Neural cell (in vitro differentiated cells): ENCODE measurements around the gene KATNIP. TPM values are rescaled to one million over a fixed set of nuclear protein-coding genes. Genes with fewer than 3 reads are reported as not detected.

ENCODE experiments used
- H2AFZ ChIP-seq: fragments of 200-600, 300-800 bp; sonication (generic), shearing (Covaris generic); 2 replicates; pipeline ENCODE4 v1.6.0; 2014; ENCODE audit warnings: low read depth, mild to moderate bottlenecking, antibody characterized with exemption, low read length, moderate library complexity
- H3F3A ChIP-seq: fragments of 200-600 bp; shearing (Covaris generic); 2 replicates; pipeline ENCODE4 v1.6.1; 2016; ENCODE audit warnings: mild to moderate bottlenecking, moderate library complexity, mixed read lengths, antibody characterized with exemption, low read length; ENCODE audit not compliant: insufficient read depth, poor library complexity, severe bottlenecking
- H3K27ac ChIP-seq: fragments of 200-600, 300-800 bp; sonication (generic), shearing (Covaris generic); 2 replicates; pipeline ENCODE4 v1.5.1; 2014; ENCODE audit warnings: mild to moderate bottlenecking, low read length, moderate library complexity
- H3K27me3 ChIP-seq: fragments of 300-800, 200-600 bp; sonication (generic), shearing (Covaris generic); 2 replicates; pipeline ENCODE4 v1.6.0; 2014; ENCODE audit warnings: mild to moderate bottlenecking, low read depth, low read length, moderate library complexity; ENCODE audit not compliant: insufficient read depth
- H3K36me3 ChIP-seq: fragments of 300-800, 200-600 bp; sonication (generic), shearing (Covaris generic); 2 replicates; pipeline ENCODE4 v1.5.1; 2014; ENCODE audit warnings: mild to moderate bottlenecking, antibody characterized with exemption, low read length, moderate library complexity; ENCODE audit not compliant: insufficient read depth
- H3K4me2 ChIP-seq: fragments of 300-800, 200-600 bp; sonication (generic), shearing (Covaris generic); 2 replicates; pipeline ENCODE4 v1.6.0; 2014; ENCODE audit warnings: mild to moderate bottlenecking, low read length
- H3K4me3 ChIP-seq: fragments of 300-800, 200-600 bp; sonication (generic), shearing (Covaris generic); 2 replicates; pipeline ENCODE4 v1.5.1; 2014; ENCODE audit warnings: mild to moderate bottlenecking, low read length, moderate library complexity
- H3K79me2 ChIP-seq: fragments of 200-600 bp; shearing (Covaris generic); replicated peaks from 2 replicates; pipeline ENCODE4 v1.6.0; 2014; ENCODE audit warnings: mild to moderate bottlenecking, low read length, moderate library complexity; ENCODE audit not compliant: insufficient read depth
- H3K9ac ChIP-seq: fragments of 300-800, 200-600 bp; sonication (generic), shearing (Covaris generic); 2 replicates; pipeline ENCODE4 v1.6.1; 2016; ENCODE audit warnings: mild to moderate bottlenecking, low read length, mixed read lengths
- H3K9me2 ChIP-seq: fragments of 200-600 bp; shearing (Covaris generic); 2 replicates; pipeline ENCODE4 v1.6.1; 2016; ENCODE audit warnings: mild to moderate bottlenecking, low read length, mixed read lengths; ENCODE audit not compliant: insufficient read depth
- H3K9me3 ChIP-seq: fragments of 200-600, 300-800 bp; sonication (generic), shearing (Covaris generic); 2 replicates; pipeline ENCODE4 v1.6.1; 2016; ENCODE audit warnings: mild to moderate bottlenecking, mixed run types, low read length, moderate library complexity, mixed read lengths
- H4K20me1 ChIP-seq: fragments of 200-600 bp; shearing (Covaris generic); 2 replicates; pipeline ENCODE4 v1.6.1; 2016; ENCODE audit warnings: mild to moderate bottlenecking, mixed run types; ENCODE audit not compliant: insufficient read depth
- EP300 ChIP-seq: fragments of 450-650 bp; conservative IDR thresholded peaks from 2 replicates; pipeline ENCODE4 v1.6.1; 2014; ENCODE audit warnings: antibody characterized with exemption, mild to moderate bottlenecking, moderate library complexity; ENCODE audit not compliant: poor library complexity, severe bottlenecking
- EZH2 ChIP-seq: fragments of 200-600, 300-800 bp; shearing (Covaris generic), sonication (generic); IDR thresholded peaks from 2 replicates; pipeline ENCODE4 v1.6.1; 2014; ENCODE audit warnings: antibody characterized with exemption, low read length, borderline replicate concordance, mild to moderate bottlenecking; ENCODE audit not compliant: insufficient read depth, poor library complexity, severe bottlenecking
- MXI1 ChIP-seq: fragments of 450-650 bp; conservative IDR thresholded peaks from 2 replicates; pipeline ENCODE4 v1.6.1; 2014; ENCODE audit warnings: antibody characterized with exemption, mild to moderate bottlenecking; ENCODE audit not compliant: poor library complexity, severe bottlenecking
- POLR2AphosphoS5 ChIP-seq: IDR thresholded peaks from 2 replicates; pipeline ENCODE4 v1.6.1; 2012
- RAD21 ChIP-seq: fragments of 450-650 bp; conservative IDR thresholded peaks from 2 replicates; pipeline ENCODE4 v1.6.1; 2014; ENCODE audit warnings: antibody characterized with exemption, mild to moderate bottlenecking, moderate library complexity
- SMC3 ChIP-seq: fragments of 450-650 bp; conservative IDR thresholded peaks from 2 replicates; pipeline ENCODE4 v1.6.1; 2014; ENCODE audit warnings: antibody characterized with exemption, mild to moderate bottlenecking, moderate library complexity; ENCODE audit not compliant: poor library complexity
- TAF1 ChIP-seq: IDR thresholded peaks from 2 replicates; pipeline ENCODE4 v1.6.1; 2012; ENCODE audit warnings: low read depth
- polyA plus RNA-seq: library from polyadenylated mRNA; depleted of rRNA; stranded (reverse); fragments of >200 nt; gene quantifications from 2 replicates; pipeline ENCODE4 v1.2.3, GENCODE V29; 2014
- TF ChIP-seq, protein P1 (sequence below): fragments of 450-650 bp; IDR thresholded peaks from 2 replicates; pipeline ENCODE4 v1.5.1; 2014; ENCODE audit warnings: antibody characterized with exemption, mild to moderate bottlenecking, moderate library complexity; ENCODE audit not compliant: poor library complexity, severe bottlenecking
- TF ChIP-seq, protein P2 (sequence below): IDR thresholded peaks from 2 replicates; pipeline ENCODE4 v1.6.1; 2012; ENCODE audit warnings: borderline replicate concordance

KATNIP gene
- polyA plus RNA-seq, 1 donor from 2014 or later, result 6.4 TPM

DNA sequence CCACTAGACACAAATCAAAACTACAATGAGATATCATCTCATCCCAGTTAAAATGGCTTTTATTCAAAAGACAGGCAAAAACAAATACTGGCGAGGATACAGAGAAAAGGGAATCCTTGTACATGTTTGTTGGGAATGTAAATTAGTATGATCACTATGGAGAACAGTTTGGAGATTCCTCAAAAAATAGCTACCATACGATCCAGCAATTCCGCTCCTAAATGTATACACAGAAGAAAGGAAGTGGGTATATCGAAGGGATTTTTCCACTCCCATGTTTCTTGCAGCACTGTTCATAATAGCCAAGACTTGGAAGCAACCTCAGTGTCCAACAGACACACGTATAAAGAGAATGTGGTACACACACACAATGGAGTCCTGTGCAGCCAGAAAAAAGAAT lies 35.3 kb downstream of the KATNIP start:
- Histone ChIP-seq H2AFZ (no peak overlapping the region), H3K27ac (no peak overlapping the region), H3K9ac (no peak overlapping the region), H3K9me3 (no peaks in the 10 kb centered on the region), H4K20me1 (no peaks in the 10 kb centered on the region), H3K4me2 (no peak overlapping the region), H3K27me3 (no peaks in the 10 kb centered on the region), H3K36me3 (no peaks in the 10 kb centered on the region), H3F3A (no peaks in the 10 kb centered on the region), H3K79me2 (no peaks in the 10 kb centered on the region), H3K9me2 (no peaks in the 10 kb centered on the region), H3K4me3 (no peak overlapping the region)
- TF ChIP-seq, protein P1, sequence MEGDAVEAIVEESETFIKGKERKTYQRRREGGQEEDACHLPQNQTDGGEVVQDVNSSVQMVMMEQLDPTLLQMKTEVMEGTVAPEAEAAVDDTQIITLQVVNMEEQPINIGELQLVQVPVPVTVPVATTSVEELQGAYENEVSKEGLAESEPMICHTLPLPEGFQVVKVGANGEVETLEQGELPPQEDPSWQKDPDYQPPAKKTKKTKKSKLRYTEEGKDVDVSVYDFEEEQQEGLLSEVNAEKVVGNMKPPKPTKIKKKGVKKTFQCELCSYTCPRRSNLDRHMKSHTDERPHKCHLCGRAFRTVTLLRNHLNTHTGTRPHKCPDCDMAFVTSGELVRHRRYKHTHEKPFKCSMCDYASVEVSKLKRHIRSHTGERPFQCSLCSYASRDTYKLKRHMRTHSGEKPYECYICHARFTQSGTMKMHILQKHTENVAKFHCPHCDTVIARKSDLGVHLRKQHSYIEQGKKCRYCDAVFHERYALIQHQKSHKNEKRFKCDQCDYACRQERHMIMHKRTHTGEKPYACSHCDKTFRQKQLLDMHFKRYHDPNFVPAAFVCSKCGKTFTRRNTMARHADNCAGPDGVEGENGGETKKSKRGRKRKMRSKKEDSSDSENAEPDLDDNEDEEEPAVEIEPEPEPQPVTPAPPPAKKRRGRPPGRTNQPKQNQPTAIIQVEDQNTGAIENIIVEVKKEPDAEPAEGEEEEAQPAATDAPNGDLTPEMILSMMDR, result no peak
- TF ChIP-seq EZH2 (no peak), TAF1 (no peak), RAD21 (no peak), SMC3 (no peak), POLR2AphosphoS5 (no peak), EP300 (no peak), MXI1 (no peak)
- TF ChIP-seq, protein P2, sequence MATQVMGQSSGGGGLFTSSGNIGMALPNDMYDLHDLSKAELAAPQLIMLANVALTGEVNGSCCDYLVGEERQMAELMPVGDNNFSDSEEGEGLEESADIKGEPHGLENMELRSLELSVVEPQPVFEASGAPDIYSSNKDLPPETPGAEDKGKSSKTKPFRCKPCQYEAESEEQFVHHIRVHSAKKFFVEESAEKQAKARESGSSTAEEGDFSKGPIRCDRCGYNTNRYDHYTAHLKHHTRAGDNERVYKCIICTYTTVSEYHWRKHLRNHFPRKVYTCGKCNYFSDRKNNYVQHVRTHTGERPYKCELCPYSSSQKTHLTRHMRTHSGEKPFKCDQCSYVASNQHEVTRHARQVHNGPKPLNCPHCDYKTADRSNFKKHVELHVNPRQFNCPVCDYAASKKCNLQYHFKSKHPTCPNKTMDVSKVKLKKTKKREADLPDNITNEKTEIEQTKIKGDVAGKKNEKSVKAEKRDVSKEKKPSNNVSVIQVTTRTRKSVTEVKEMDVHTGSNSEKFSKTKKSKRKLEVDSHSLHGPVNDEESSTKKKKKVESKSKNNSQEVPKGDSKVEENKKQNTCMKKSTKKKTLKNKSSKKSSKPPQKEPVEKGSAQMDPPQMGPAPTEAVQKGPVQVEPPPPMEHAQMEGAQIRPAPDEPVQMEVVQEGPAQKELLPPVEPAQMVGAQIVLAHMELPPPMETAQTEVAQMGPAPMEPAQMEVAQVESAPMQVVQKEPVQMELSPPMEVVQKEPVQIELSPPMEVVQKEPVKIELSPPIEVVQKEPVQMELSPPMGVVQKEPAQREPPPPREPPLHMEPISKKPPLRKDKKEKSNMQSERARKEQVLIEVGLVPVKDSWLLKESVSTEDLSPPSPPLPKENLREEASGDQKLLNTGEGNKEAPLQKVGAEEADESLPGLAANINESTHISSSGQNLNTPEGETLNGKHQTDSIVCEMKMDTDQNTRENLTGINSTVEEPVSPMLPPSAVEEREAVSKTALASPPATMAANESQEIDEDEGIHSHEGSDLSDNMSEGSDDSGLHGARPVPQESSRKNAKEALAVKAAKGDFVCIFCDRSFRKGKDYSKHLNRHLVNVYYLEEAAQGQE, result no peak

DNA sequence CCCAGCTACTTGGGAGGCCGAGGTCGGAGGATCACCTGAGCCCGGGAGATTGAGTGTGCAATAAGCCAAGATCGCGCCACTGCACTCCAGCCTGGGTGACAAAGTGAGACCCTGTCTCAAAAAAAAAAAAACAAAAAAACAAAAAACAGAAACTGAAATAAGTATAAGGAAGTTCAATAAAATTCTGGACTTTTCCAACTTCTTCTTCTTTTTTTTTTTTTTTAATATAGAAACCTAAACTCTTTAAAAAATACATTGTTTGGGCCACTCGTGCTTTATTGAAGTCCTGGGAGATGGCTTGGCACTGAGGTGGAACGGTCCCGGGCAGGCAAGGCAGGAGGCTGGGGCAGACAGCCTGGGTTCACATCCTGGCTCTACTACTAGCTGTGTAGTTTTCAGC lies 36.8 kb downstream of the KATNIP start:
- H2AFZ ChIP-seq, result no peak overlapping the region
- H3K4me3 ChIP-seq, result no peak overlapping the region
- no peaks in the 10 kb centered on the region for H3K9me2 ChIP-seq
- H3F3A ChIP-seq, result no peaks in the 10 kb centered on the region
- TF ChIP-seq, protein P1, result no peak
- TF ChIP-seq MXI1 (no peak), EP300 (no peak), EZH2 (no peak), TAF1 (no peak), SMC3 (no peak), RAD21 (no peak), POLR2AphosphoS5 (no peak)
- TF ChIP-seq, protein P2, result no peak
- no peak overlapping the region for H3K27ac ChIP-seq
- H3K27me3 ChIP-seq, result no peaks in the 10 kb centered on the region
- no peak overlapping the region for H3K4me2 ChIP-seq
- H4K20me1 ChIP-seq, result no peaks in the 10 kb centered on the region
- no peaks in the 10 kb centered on the region for H3K9me3 ChIP-seq
- no peak overlapping the region for H3K9ac ChIP-seq
- no peaks in the 10 kb centered on the region for H3K36me3 ChIP-seq
- no peaks in the 10 kb centered on the region for H3K79me2 ChIP-seq
